Measurements from ENCODE around the gene PKLR.

- TF ChIP-seq CTCF (IDR thresholded peaks at IDR 0.05) (no peak), POLR2A (IDR thresholded peaks at IDR 0.05) (no peak), EP300 (IDR thresholded peaks at IDR 0.05) (no peak), POLR2AphosphoS5 (IDR thresholded peaks at IDR 0.05) (no peak)
These were observed 19.0 kb upstream of the PKLR start for GRCh38 chr1:155320252-155320651.
